SK-N-SH (cell line): ENCODE data around the gene LMOD2. TPM values are rescaled to one million over a fixed set of nuclear protein-coding genes. Genes with fewer than 3 reads are reported as not detected.

Experiments
- CHD2 ChIP-seq: fragments of 150-350 bp; IDR thresholded peaks from 2 replicates; pipeline ENCODE4 v1.6.1; 2018; ENCODE audit warnings: low read length; ENCODE audit not compliant: partially characterized antibody
- ELF1 ChIP-seq: IDR thresholded peaks from 2 replicates; pipeline ENCODE4 v1.4.0; 2012
- EZH2phosphoT487 ChIP-seq: fragments of 200-600 bp; sonication (generic); IDR thresholded peaks from 2 replicates; pipeline ENCODE4 v1.6.1; 2017; ENCODE audit warnings: low read depth, mixed run types, mild to moderate bottlenecking, antibody characterized with exemption, moderate library complexity, borderline replicate concordance
- FOSL2 ChIP-seq: IDR thresholded peaks from 2 replicates; pipeline ENCODE4 v1.4.0; 2012; ENCODE audit warnings: low read depth, mild to moderate bottlenecking, moderate library complexity, borderline replicate concordance
- FOXJ3 ChIP-seq: sonication (generic); formaldehyde crosslinking; IDR thresholded peaks from 2 replicates; pipeline ENCODE4 v1.5.1; 2020; ENCODE audit warnings: mild to moderate bottlenecking, missing genetic modification reagents
- GABPA ChIP-seq: IDR thresholded peaks from 2 replicates; pipeline ENCODE4 v1.4.0; 2012; ENCODE audit warnings: low read depth, mild to moderate bottlenecking
- JUND ChIP-seq: IDR thresholded peaks from 2 replicates; pipeline ENCODE4 v1.4.0; 2012
- MXI1 ChIP-seq: IDR thresholded peaks from 2 replicates; pipeline ENCODE4 v1.6.1; 2012; ENCODE audit warnings: mild to moderate bottlenecking, low read depth, low read length, improper control_type of control experiment
- NFIC ChIP-seq: IDR thresholded peaks from 2 replicates; pipeline ENCODE4 v1.4.0; 2012; ENCODE audit warnings: borderline replicate concordance
- NRF1 ChIP-seq: IDR thresholded peaks from 2 replicates; pipeline ENCODE4 v1.6.1; 2012; ENCODE audit warnings: low read depth, mild to moderate bottlenecking, low read length
- RCOR1 ChIP-seq: fragments of 150-350 bp; IDR thresholded peaks from 2 replicates; pipeline ENCODE4 v1.6.1; 2017; ENCODE audit warnings: antibody characterized with exemption, low read length
- REST ChIP-seq: IDR thresholded peaks from 2 replicates; pipeline ENCODE4 v1.6.1; 2012; ENCODE audit warnings: mild to moderate bottlenecking, low read depth, low read length, moderate library complexity
- RFX5 ChIP-seq: IDR thresholded peaks from 2 replicates; pipeline ENCODE4 v1.6.1; 2012; ENCODE audit warnings: mild to moderate bottlenecking, improper control_type of control experiment, low read length
- RXRA ChIP-seq: IDR thresholded peaks from 2 replicates; pipeline ENCODE4 v1.4.0; 2012; ENCODE audit warnings: low read depth, mild to moderate bottlenecking, borderline replicate concordance
- SIN3A ChIP-seq: IDR thresholded peaks from 2 replicates; pipeline ENCODE4 v1.6.1; 2012; ENCODE audit warnings: low read depth, mild to moderate bottlenecking, low read length, moderate library complexity, borderline replicate concordance
- TAF1 ChIP-seq: IDR thresholded peaks from 2 replicates; pipeline ENCODE4 v1.6.1; 2012; ENCODE audit warnings: low read depth, mild to moderate bottlenecking, low read length, moderate library complexity, borderline replicate concordance
- TCF12 ChIP-seq: IDR thresholded peaks from 2 replicates; pipeline ENCODE4 v1.4.0; 2012
- YY1 ChIP-seq: IDR thresholded peaks from 2 replicates; pipeline ENCODE4 v1.4.0; 2012; ENCODE audit warnings: low read depth, mild to moderate bottlenecking
- polyA plus RNA-seq, 3 experiments: library from polyadenylated mRNA; depleted of rRNA; stranded (reverse); fragments of >200 nt; gene quantifications; 2 replicates each; pipeline ENCODE4 v1.2.3, GENCODE V29; 2012
- TF ChIP-seq, protein P1 (sequence below): fragments of 150-350 bp; IDR thresholded peaks from 2 replicates; pipeline ENCODE4 v1.6.1; 2017; ENCODE audit warnings: antibody characterized with exemption, low read length, low read depth, borderline replicate concordance
- TF ChIP-seq, protein P2 (sequence below): fragments of 200-600 bp; sonication (generic); IDR thresholded peaks from 2 replicates; pipeline ENCODE4 v1.6.1; 2017; ENCODE audit warnings: antibody characterized with exemption, mild to moderate bottlenecking, moderate library complexity

LMOD2 gene
- polyA plus RNA-seq, 1 of the 3 experiments (the other 2 are of a cell fraction), result not detected

- TF ChIP-seq, protein P1, sequence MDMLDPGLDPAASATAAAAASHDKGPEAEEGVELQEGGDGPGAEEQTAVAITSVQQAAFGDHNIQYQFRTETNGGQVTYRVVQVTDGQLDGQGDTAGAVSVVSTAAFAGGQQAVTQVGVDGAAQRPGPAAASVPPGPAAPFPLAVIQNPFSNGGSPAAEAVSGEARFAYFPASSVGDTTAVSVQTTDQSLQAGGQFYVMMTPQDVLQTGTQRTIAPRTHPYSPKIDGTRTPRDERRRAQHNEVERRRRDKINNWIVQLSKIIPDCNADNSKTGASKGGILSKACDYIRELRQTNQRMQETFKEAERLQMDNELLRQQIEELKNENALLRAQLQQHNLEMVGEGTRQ, result no peak
- TF ChIP-seq EZH2phosphoT487 (no peak), MXI1 (peak; percentile 86), ELF1 (no peak), FOSL2 (no peak), RXRA (peak; percentile 43; the same call in 1 of the 2 replicates), RFX5 (no peak), TCF12 (peak; percentile 91), NFIC (peak; percentile 44; the same call in 1 of the 2 replicates), SIN3A (no peak), JUND (peak; percentile 76), CHD2 (peak; percentile 62), REST (peak; percentile 24; the same call in 1 of the 2 replicates), YY1 (no peak), NRF1 (no peak), TAF1 (0 out of 2 replicates have a peak, but pooled peaks have one; percentile 55), GABPA (0 out of 2 replicates have a peak, but pooled peaks have one; percentile 22), RCOR1 (peak; percentile 82), FOXJ3 (CRISPR knock-in tag) (peak; percentile 72; the same call in 1 of the 2 replicates)
- TF ChIP-seq, protein P2, sequence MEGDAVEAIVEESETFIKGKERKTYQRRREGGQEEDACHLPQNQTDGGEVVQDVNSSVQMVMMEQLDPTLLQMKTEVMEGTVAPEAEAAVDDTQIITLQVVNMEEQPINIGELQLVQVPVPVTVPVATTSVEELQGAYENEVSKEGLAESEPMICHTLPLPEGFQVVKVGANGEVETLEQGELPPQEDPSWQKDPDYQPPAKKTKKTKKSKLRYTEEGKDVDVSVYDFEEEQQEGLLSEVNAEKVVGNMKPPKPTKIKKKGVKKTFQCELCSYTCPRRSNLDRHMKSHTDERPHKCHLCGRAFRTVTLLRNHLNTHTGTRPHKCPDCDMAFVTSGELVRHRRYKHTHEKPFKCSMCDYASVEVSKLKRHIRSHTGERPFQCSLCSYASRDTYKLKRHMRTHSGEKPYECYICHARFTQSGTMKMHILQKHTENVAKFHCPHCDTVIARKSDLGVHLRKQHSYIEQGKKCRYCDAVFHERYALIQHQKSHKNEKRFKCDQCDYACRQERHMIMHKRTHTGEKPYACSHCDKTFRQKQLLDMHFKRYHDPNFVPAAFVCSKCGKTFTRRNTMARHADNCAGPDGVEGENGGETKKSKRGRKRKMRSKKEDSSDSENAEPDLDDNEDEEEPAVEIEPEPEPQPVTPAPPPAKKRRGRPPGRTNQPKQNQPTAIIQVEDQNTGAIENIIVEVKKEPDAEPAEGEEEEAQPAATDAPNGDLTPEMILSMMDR, result no peak
Measured at GRCh38 chr7:123643495-123644441, 11.9 kb upstream of the LMOD2 start (continued).
